ENCODE data around the gene RSPH6A.
"Not testable (repeated sequence)": the region's sequence is repeated elsewhere in the genome, so short reads cannot be mapped to it uniquely, and the experiment has no call there.

RSPH6A gene

GRCh38 chr19:45804959-45805230 lies 10.2 kb downstream of the RSPH6A start:
- Histone ChIP-seq H3K36me3 (ENCODE audit: control insufficient read depth, insufficient read depth, low read length) (no peaks in the 10 kb centered on the region), H3K27me3 (replicated peaks; ENCODE audit: control insufficient read depth, insufficient read depth, low read length) (no peaks in the 10 kb centered on the region), H3K4me3 (replicated peaks; ENCODE audit: low read depth, low read length) (no peak overlapping the region)
- no peak for TF ChIP-seq CTCF (IDR thresholded peaks at IDR 0.05; ENCODE audit: insufficient read depth, low read length, poor library complexity, severe bottlenecking)
- no peak for DNase-seq (ENCODE audit: extremely low read depth, insufficient read length)

DNA sequence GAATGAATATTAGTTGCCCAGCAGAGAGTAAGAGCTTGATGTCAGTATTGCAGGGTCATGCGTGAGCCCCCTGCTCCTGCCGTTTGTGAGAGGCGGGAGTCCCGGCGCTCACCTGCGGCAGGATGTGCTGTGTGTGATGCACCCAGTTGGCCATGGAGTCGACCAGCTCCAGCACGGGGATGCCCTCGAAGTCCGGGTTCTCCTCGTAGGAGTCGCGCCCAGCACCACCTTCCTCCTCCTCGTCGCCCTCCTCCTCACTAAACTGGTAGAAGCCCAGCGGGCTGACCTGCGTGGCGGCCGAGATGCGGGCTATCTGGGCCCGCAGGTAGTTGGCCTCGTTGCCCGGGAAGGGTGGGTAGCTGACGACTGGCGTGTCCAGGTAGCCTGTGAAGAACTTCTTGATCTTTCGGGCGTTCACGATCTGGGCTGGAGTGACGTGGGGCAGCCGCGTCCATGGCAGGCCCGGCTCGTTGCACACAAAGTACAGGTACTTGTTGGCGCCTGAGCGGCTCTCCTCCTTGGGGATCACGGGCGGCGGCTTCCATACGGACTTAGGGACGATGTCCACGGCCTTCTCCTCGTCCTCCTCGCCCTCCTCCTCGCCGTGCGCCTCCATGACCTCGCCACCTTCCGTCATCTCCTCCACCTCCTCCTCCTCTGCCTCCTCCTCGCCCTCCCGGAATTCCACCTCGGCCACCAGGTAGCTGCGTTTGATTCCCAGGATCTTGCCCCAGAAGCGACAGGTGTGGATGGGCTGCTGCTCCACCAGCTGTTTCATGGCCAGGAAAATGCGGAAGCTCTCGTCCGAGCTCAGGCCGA lies 10.8 kb downstream of the RSPH6A start:
- H3K36me3 ChIP-seq (ENCODE audit: control insufficient read depth, insufficient read depth, low read length) = no peaks in the 10 kb centered on the region
- no peaks in the 10 kb centered on the region for H3K27me3 ChIP-seq (replicated peaks; ENCODE audit: control insufficient read depth, insufficient read depth, low read length)
- no peak for TF ChIP-seq CTCF (IDR thresholded peaks at IDR 0.05; ENCODE audit: insufficient read depth, low read length, poor library complexity, severe bottlenecking)
- H3K4me3 ChIP-seq (replicated peaks; ENCODE audit: low read depth, low read length) = no peak overlapping the region
- peak; percentile 9 for DNase-seq (ENCODE audit: extremely low read depth, insufficient read length)

GRCh38 chr19:45801603-45802175 lies 13.4 kb downstream of the RSPH6A start:
- no peak for DNase-seq (ENCODE audit: extremely low read depth, insufficient read length)

DNA sequence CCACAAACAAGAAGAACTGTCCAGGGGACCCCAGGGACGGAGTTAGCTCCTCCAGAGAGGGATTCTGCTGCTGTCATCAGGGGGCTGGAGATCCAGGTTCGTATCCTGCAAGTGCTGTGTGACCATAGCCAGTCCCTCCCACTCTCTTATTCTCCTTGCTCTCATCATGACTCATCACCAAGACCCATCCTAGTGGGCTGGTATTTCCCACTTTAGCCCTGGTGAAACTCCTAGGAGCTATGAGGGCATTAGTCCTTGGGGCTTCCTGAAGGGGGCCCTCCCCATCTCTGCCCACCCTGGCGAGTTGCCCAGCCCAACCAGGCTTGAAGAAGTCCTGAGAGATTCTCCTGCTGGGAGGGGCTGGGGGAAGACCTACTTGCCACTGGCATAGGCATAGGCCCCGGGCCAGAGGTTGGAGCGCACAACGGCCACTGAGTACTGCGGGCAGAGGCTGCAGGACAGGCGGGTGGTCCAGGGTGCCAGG lies 15.0 kb downstream of the RSPH6A start:
- no peak for TF ChIP-seq CTCF (IDR thresholded peaks at IDR 0.05; ENCODE audit: insufficient read depth, low read length, poor library complexity, severe bottlenecking)

More at GRCh38 chr19:45801603-45802175, 13.4 kb downstream of the RSPH6A start:
- TF ChIP-seq CTCF (IDR thresholded peaks at IDR 0.05; ENCODE audit: insufficient read depth, low read length, poor library complexity, severe bottlenecking) = no peak
- Histone ChIP-seq H3K4me3 (replicated peaks; ENCODE audit: low read depth, low read length) (no peak overlapping the region), H3K27me3 (replicated peaks; ENCODE audit: control insufficient read depth, insufficient read depth, low read length) (no peaks in the 10 kb centered on the region), H3K36me3 (ENCODE audit: control insufficient read depth, insufficient read depth, low read length) (no peaks in the 10 kb centered on the region)

GRCh38 chr19:45799541-45799940 lies 15.6 kb downstream of the RSPH6A start:
- not testable (repeated sequence) for DNase-seq (ENCODE audit: extremely low read depth, insufficient read length); H3K4me3 ChIP-seq (replicated peaks; ENCODE audit: low read depth, low read length); H3K36me3 ChIP-seq (ENCODE audit: control insufficient read depth, insufficient read depth, low read length); H3K27me3 ChIP-seq (replicated peaks; ENCODE audit: control insufficient read depth, insufficient read depth, low read length)

More for the DNA sequence above, 15.0 kb downstream of the RSPH6A start:
- Histone ChIP-seq H3K36me3 (ENCODE audit: control insufficient read depth, insufficient read depth, low read length) (no peaks in the 10 kb centered on the region), H3K27me3 (replicated peaks; ENCODE audit: control insufficient read depth, insufficient read depth, low read length) (no peaks in the 10 kb centered on the region), H3K4me3 (replicated peaks; ENCODE audit: low read depth, low read length) (no peak overlapping the region)
- peak; percentile 16 for DNase-seq (ENCODE audit: extremely low read depth, insufficient read length)

DNA sequence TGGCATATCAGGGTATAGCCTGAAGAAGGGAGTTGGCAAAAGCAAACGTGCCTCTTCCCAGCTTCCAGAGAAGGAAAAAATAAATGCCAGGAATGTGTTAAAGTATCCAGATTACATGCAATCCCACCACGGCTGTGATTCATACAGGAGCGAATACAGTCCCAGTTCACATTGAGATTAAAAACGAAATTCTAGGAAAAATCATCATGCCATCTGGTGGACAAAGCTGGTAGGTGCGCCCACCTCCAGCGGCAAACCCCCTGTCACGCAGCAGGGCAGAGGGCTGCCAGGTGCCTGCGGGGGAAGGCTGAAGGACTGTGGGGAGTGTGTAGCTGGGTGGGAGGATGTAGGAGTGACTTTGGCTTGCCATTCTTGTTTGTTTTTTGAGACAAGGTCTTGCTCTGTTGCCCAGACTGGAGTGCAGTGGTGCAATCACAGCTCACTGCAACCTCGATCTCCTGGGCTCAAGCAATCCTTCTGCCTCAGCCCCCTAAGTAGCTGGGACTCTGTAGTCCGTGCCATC lies 16.1 kb downstream of the RSPH6A start:
- Histone ChIP-seq H3K27me3 (replicated peaks; ENCODE audit: control insufficient read depth, insufficient read depth, low read length) (no peaks in the 10 kb centered on the region), H3K4me3 (replicated peaks; ENCODE audit: low read depth, low read length) (no peak overlapping the region), H3K36me3 (ENCODE audit: control insufficient read depth, insufficient read depth, low read length) (no peaks in the 10 kb centered on the region)
- peak; percentile 71 for TF ChIP-seq CTCF (IDR thresholded peaks at IDR 0.05; ENCODE audit: insufficient read depth, low read length, poor library complexity, severe bottlenecking)
- peak; percentile 52 for DNase-seq (ENCODE audit: extremely low read depth, insufficient read length)

Data from GM06990 (cell line).